ENCODE measurements around the gene CPT1A. TPM values are rescaled to one million over a fixed set of nuclear protein-coding genes. Genes with fewer than 3 reads are reported as not detected.
A peak's percentile ranks its signal among the peaks of the same experiment; 100 is the strongest.
"Not testable (repeated sequence)": the region's sequence is repeated elsewhere in the genome, so short reads cannot be mapped to it uniquely, and the experiment has no call there.

The CPT1A gene
- 44.8 TPM for polyA plus RNA-seq (2013, experiment 1 of 2; ENCODE audit: insufficient read length)
- 45.8 TPM for polyA plus RNA-seq (2013, experiment 2 of 2; ENCODE audit: insufficient read length)

GRCh38 chr11:68841718-68842426, at the start of gene CPT1A:
CPT1A (minus strand) TSS chr11:68841916; CDS start chr11:68815474, 26,442 bp downstream.
- DNase-seq = peak; percentile 78

GRCh38 chr11:68890490-68891231, 48.9 kb upstream of the CPT1A start:
- peak; percentile 99 for DNase-seq

- peak; percentile 99 for DNase-seq
Measured at GRCh38 chr11:68889948-68890446, 48.3 kb upstream of the CPT1A start.

GRCh38 chr11:68884827-68885226, 43.1 kb upstream of the CPT1A start:
- not testable (repeated sequence) for DNase-seq

GRCh38 chr11:68882391-68882790, 40.7 kb upstream of the CPT1A start:
- DNase-seq = no peak

- DNase-seq = no peak
Measured at GRCh38 chr11:68881320-68881719, 39.6 kb upstream of the CPT1A start.

GRCh38 chr11:68880851-68881250, 39.1 kb upstream of the CPT1A start:
- DNase-seq = no peak

GRCh38 chr11:68878022-68878421, 36.3 kb upstream of the CPT1A start:
- no peak for DNase-seq

- DNase-seq = peak; percentile 87
Measured at GRCh38 chr11:68872216-68873003, 30.7 kb upstream of the CPT1A start.

- no peak for DNase-seq
Measured at GRCh38 chr11:68870470-68870869, 28.8 kb upstream of the CPT1A start.

- DNase-seq = no peak
Measured at GRCh38 chr11:68868221-68868835, 26.6 kb upstream of the CPT1A start.

GRCh38 chr11:68867066-68867465, 25.4 kb upstream of the CPT1A start:
- DNase-seq = no peak

GRCh38 chr11:68865241-68865640, 23.5 kb upstream of the CPT1A start:
- DNase-seq = no peak

- DNase-seq = no peak
Measured at GRCh38 chr11:68863553-68864265, 22.0 kb upstream of the CPT1A start.

- DNase-seq = no peak
Measured at GRCh38 chr11:68862421-68862820, 20.7 kb upstream of the CPT1A start.

GRCh38 chr11:68859123-68859522, 17.4 kb upstream of the CPT1A start:
- no peak for DNase-seq

GRCh38 chr11:68857037-68857586, 15.4 kb upstream of the CPT1A start:
- no peak for DNase-seq

- not testable (repeated sequence) for DNase-seq
Measured at GRCh38 chr11:68856425-68857030, 14.8 kb upstream of the CPT1A start.

- no peak for DNase-seq
Measured at GRCh38 chr11:68855205-68855981, 13.7 kb upstream of the CPT1A start.
